AG04450 (cell line): ENCODE data around the gene ATF6B. TPM values are rescaled to one million over a fixed set of nuclear protein-coding genes. Genes with fewer than 3 reads are reported as not detected.

Experiments
- CTCF ChIA-PET: fragments of 300-600, 350-600 bp; formaldehyde crosslinking; extraction: SDS; loops from one replicate; lab custom pipeline; 2022; ENCODE audit warnings: antibody characterized with exemption, inconsistent platforms; lab: Charles Lee
- POLR2A ChIA-PET: fragments of 350-600 bp; formaldehyde crosslinking; extraction: SDS; loops from one replicate; lab custom pipeline; 2021; ENCODE audit warnings: antibody characterized with exemption, inconsistent platforms; lab: Yijun Ruan, JAX
- DNase-seq: peaks from one replicate; pipeline ENCODE4 v3.0.0-alpha.2; 2011; ENCODE audit warnings: low read depth, low spot score
- H3K27ac ChIP-seq: one replicate; pipeline ENCODE4 v1.5.1; 2012; ENCODE audit warnings: low read depth, low read length, control low read depth
- H3K27me3 ChIP-seq: one replicate; pipeline ENCODE4 v1.6.0; 2012; ENCODE audit warnings: low read length; ENCODE audit not compliant: control insufficient read depth, insufficient read depth
- H3K4me3 ChIP-seq: 2 replicates; pipeline ENCODE4 v1.5.1; 2011; ENCODE audit warnings: mild to moderate bottlenecking, low read depth, low read length, control low read depth
- H3K9me3 ChIP-seq: 2 replicates; pipeline ENCODE4 v1.5.1; 2012; ENCODE audit warnings: low read length; ENCODE audit not compliant: control insufficient read depth, insufficient read depth
- polyA plus RNA-seq: library from polyadenylated mRNA; depleted of rRNA; stranded (reverse); fragments of >200 nt; gene quantifications from 2 replicates; pipeline ENCODE4 v1.2.3, GENCODE V29; 2011
- TF ChIP-seq, protein P1 (sequence below): IDR thresholded peaks from 2 replicates; pipeline ENCODE4 v1.5.1; 2011; ENCODE audit warnings: low read depth, low read length, control low read depth, inconsistent platforms

The ATF6B gene
- polyA plus RNA-seq, 1 experiment, result 39.2 TPM

DNA sequence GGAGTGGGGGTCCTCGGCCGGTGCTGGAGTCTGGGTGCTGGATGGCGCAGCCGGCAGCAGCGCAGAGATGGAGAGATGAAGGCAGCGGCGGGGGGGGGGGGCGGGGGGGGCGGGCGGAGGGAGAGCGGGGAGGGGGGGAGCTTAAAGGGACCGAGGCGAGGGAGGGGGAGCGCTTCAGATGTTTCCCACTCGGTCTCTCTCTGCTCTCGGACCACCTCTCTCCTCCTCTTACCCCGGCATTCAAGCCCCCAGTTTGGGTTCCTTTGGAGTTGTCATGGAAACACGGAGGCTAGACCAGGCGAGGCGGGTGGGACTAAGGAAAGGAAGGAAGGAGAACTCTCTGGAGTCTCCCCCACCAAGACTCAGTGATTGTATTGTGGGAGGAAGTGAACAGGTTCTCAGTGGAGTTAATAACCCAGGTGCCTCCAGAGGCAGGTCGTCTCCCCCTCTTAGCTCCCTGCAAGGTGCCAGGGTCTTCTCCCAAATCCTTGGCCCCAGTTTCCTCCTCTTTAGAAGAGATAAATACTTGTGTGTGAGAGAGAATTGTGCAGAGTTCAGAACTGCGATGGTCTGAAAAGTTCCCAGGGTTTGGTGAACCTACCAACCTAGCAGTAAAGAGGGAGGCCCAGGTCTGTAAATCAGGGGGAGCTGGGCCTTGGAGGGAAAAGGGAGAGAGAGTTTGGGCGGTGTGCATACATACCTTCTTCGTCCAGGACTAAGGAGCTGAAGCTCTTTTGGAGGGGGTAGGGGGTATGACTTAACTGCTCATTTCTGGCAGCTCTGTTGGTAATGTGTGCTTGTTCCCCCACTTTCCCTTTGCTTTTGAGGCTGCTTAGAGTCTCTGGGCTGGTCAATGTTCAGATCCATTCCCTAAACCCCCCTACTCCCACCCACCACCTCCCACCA, 24.1 kb upstream of the ATF6B start, which contains the start of gene PRRT1:
PRRT1 (minus strand) TSS at position 77 of the 906 bp plus-strand sequence. CDS start 112 bp downstream, outside the sequence.
- POLR2A ChIA-PET, result interaction anchor here (0.7 to 1.0 kb wide), 2 partner anchors 24 to 45 kb away, joined by 4 read pairs; partner anchors contain the start of gene ATF6B
- DNase-seq, result no peak
- TF ChIP-seq, protein P1, sequence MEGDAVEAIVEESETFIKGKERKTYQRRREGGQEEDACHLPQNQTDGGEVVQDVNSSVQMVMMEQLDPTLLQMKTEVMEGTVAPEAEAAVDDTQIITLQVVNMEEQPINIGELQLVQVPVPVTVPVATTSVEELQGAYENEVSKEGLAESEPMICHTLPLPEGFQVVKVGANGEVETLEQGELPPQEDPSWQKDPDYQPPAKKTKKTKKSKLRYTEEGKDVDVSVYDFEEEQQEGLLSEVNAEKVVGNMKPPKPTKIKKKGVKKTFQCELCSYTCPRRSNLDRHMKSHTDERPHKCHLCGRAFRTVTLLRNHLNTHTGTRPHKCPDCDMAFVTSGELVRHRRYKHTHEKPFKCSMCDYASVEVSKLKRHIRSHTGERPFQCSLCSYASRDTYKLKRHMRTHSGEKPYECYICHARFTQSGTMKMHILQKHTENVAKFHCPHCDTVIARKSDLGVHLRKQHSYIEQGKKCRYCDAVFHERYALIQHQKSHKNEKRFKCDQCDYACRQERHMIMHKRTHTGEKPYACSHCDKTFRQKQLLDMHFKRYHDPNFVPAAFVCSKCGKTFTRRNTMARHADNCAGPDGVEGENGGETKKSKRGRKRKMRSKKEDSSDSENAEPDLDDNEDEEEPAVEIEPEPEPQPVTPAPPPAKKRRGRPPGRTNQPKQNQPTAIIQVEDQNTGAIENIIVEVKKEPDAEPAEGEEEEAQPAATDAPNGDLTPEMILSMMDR, result no peak
- Histone ChIP-seq H3K9me3 (peaks cover 13% of the 10 kb centered on the region), H3K27ac (peak within 1 kb of the TSS; percentile 68), H3K27me3 (peaks cover 26% of the 10 kb centered on the region), H3K4me3 (peak within 1 kb of the TSS; percentile 79)
- CTCF ChIA-PET, result interaction anchor here (0.6 to 1.5 kb wide), 4 partner anchors 26 to 43 kb away, joined by 4 to 7 read pairs (median 5); no protein-coding TSS in a partner anchor

- Histone ChIP-seq H3K9me3 (peaks cover 13% of the 10 kb centered on the region), H3K4me3 (peak overlapping the region; percentile 60), H3K27me3 (peaks cover 31% of the 10 kb centered on the region), H3K27ac (no peak overlapping the region)
- no peak for DNase-seq
- ChIA-PET CTCF (interaction anchor here (0.6 to 1.5 kb wide), 4 partner anchors 25 to 44 kb away, joined by 3 to 7 read pairs (median 5); no protein-coding TSS in a partner anchor), POLR2A (no interaction called here)
- TF ChIP-seq, protein P1, result no peak
Measured at GRCh38 chr6:32151181-32151862, 23.3 kb upstream of the ATF6B start.

DNA sequence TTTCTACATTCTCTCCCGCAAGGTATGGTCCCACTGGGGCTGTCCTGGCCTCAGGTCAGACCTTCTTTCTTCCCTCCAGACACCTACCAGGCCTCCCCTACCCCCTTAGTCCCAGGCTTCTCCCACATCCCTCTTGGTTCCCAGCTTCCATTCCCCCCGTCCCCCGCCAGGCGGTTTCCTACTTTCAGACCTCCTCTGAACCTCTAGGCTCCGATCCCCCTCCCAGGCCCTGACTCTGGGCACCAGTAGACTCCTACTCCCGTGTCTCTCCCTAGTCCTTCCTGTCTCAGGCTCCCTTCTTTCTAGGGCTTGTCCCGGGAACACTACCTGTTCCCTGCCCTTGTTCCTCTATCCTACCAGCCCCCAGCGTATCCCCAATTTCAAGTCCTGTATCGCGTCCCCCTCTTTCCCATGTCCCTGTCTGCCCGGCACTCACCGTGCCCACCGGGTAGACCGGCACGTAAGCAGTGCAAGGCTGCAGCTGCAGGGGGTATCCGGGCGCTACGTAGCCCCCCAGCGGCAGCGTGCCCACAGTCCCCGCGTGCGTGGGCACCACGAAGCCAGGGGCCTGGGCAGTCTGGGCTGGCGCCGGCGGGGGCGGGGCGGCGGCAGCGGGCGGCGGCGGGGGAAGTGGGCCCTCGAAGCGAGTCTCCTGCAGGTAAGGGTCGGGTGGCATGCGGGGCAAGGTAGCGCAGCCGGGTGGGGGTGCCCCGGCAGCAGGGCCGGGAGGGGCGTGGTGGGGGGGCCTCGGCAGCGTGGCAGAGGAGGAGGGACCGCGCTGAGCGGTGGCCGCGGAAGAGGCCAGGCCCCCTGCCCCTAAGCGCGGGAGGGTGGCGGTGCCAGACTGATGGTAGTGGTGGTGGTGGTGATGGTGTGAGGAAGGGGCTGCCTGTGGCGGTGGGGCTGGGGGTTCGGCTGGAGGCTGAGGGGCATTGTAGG, 22.2 kb upstream of the ATF6B start:
- peaks cover 13% of the 10 kb centered on the region for H3K9me3 ChIP-seq
- no peak overlapping the region for H3K4me3 ChIP-seq
- peaks cover 40% of the 10 kb centered on the region for H3K27me3 ChIP-seq
- DNase-seq, result no peak
- TF ChIP-seq, protein P1, result no peak
- H3K27ac ChIP-seq, result no peak overlapping the region
- CTCF ChIA-PET, result interaction anchor here (1.0 kb wide), 1 partner anchor 33 kb away, joined by 3 read pairs; no protein-coding TSS in a partner anchor
- POLR2A ChIA-PET, result no interaction called here

- CTCF ChIA-PET, result no interaction called here
- TF ChIP-seq, protein P1, result no peak
Measured at GRCh38 chr6:32149092-32149755, 21.2 kb upstream of the ATF6B start.

More at GRCh38 chr6:32149092-32149755, 21.2 kb upstream of the ATF6B start:
- no peak overlapping the region for H3K27ac ChIP-seq
- no peak for DNase-seq
- H3K9me3 ChIP-seq, result peaks cover 13% of the 10 kb centered on the region
- POLR2A ChIA-PET, result interaction anchor here (0.9 kb wide), 1 partner anchor 9 kb away, joined by 3 read pairs; no protein-coding TSS in a partner anchor
- H3K4me3 ChIP-seq, result no peak overlapping the region
- H3K27me3 ChIP-seq, result peaks cover 42% of the 10 kb centered on the region
